Thymus (tissue), 11 donors: ENCODE results near the gene C14orf119. TPM values are rescaled to one million over a fixed set of nuclear protein-coding genes. Genes with fewer than 3 reads are reported as not detected.

Experiments used
- DNase-seq, 9 donors: peaks; one replicate each; pipeline ENCODE4 v3.0.0-alpha.2; 2013; ENCODE audit warnings: low spot score in 9 of 9, low read depth in 6 of 9, missing footprints in 1 of 9
- H3K27ac ChIP-seq, 2 donors: one replicate each; pipeline ENCODE4 v1.5.1; 2013; ENCODE audit warnings: control low read depth in 1 of 2, low read depth in 1 of 2, low read length in 1 of 2, mild to moderate bottlenecking in 1 of 2, moderate library complexity in 1 of 2
- H3K27me3 ChIP-seq, 2 donors: one replicate each; pipeline ENCODE4 v1.5.1; 2013; ENCODE audit warnings: low read length in 1 of 2; ENCODE audit not compliant: control insufficient read depth in 2 of 2, insufficient read depth in 1 of 2
- H3K36me3 ChIP-seq, 2 donors: one replicate each; pipeline ENCODE4 v1.5.1; 2013; ENCODE audit warnings: low read length in 1 of 2, mild to moderate bottlenecking in 1 of 2, moderate library complexity in 1 of 2; ENCODE audit not compliant: control insufficient read depth in 2 of 2, insufficient read depth in 2 of 2
- H3K4me1 ChIP-seq, 2 donors: one replicate each; pipeline ENCODE4 v1.5.1; 2013; ENCODE audit warnings: low read length in 2 of 2; ENCODE audit not compliant: control insufficient read depth in 2 of 2, insufficient read depth in 2 of 2
- H3K4me3 ChIP-seq, 2 donors: one replicate each; pipeline ENCODE4 v1.5.1; 2013; ENCODE audit warnings: low read length in 2 of 2, control low read depth in 1 of 2, mild to moderate bottlenecking in 1 of 2
- H3K9me3 ChIP-seq, 2 donors: one replicate each; pipeline ENCODE4 v1.5.1; 2013; ENCODE audit warnings: low read length in 1 of 2, mild to moderate bottlenecking in 1 of 2; ENCODE audit not compliant: control insufficient read depth in 2 of 2, insufficient read depth in 1 of 2
- WGBS: extraction: QIAGEN DNeasy Blood & Tissue Kit; methylation state at CpG from one replicate; pipeline ENCODE4 v1.1.7; 2013; 5-methylcytosine and 5-hydroxymethylcytosine counted together
- polyA plus RNA-seq: library from polyadenylated mRNA; stranded (reverse); fragments of 200-250 nt; gene quantifications from one replicate; pipeline ENCODE4 v1.2.3, GENCODE V29; 2013
- total RNA-seq: library from RNA; stranded (reverse); fragments of 120-200 nt; gene quantifications from one replicate; pipeline ENCODE4 v1.2.4, GENCODE V29; 2013
- donor health status: healthy.

Gene C14orf119
- total and polyA plus RNA-seq, 2 donors = 43.6 to 52.9 TPM

DNA sequence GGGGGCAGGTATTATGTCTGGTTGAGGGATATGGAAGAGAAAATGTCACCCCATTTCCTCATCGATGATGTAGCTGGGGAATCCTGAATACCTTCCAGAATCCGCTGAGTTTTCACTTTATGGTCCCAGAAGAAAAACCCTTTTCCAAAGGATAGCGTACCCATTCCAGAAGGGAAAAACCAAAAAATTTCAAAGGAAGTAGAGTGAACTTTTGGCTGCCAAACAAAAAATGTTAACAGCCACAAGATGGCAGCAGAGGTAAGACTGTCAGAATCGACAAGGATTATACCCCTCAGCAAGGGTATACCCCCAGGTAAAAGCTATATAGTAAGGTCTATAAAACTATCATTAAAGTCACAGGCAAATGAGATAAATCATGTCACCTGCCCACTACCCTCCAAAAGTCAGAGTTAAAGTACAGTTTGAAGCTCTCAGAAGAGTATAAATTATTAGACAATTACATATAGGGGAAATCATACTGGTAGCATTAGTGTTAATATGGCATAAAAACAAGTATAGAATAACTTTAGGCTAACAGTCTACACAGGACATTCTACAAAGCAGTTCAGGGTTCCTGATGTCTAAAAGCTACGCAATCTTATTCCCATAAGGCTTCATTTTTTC is 18.4 kb upstream of the C14orf119 start:
- H3K9me3 ChIP-seq = no peaks in the 10 kb centered on the region
- whole genome bisulfite sequencing = 78% methylated on average over 5 of the region's 5 CpGs
- no peak overlapping the region for H3K27ac ChIP-seq
- peak in 5 of 9 donors; percentile 45 to 68 (median 50) for DNase-seq
- no peaks in the 10 kb centered on the region for H3K27me3 ChIP-seq
- H3K36me3 ChIP-seq = peaks cover 75 to 93% of the 10 kb centered on the region in 2 donors
- no peak overlapping the region for H3K4me3 ChIP-seq
- peaks cover under 1 to 4% of the 10 kb centered on the region in 2 donors for H3K4me1 ChIP-seq

DNA sequence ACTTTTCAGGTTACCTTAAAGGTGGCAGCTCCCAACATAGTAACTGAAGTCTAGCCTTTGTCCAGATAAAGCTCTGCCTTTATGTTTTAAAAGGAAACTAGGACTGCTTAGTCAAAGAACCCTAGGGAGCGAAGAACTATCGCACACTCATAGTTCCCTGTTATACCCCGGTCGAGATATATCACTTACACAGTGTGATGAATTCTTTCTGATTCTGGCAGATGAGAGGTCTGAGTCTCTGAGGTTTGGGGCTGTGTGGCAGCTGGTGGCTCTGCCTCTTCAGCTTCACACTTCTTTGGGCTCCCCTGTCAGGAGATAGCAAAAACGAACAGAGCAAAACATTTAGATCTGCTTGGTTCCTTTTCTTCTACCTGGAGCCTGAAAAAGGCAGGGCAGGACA is 17.3 kb upstream of the C14orf119 start:
- Histone ChIP-seq H3K27ac (no peak overlapping the region), H3K36me3 (peaks cover 76 to 87% of the 10 kb centered on the region in 2 donors), H3K4me1 (no peaks in the 10 kb centered on the region)

DNA sequence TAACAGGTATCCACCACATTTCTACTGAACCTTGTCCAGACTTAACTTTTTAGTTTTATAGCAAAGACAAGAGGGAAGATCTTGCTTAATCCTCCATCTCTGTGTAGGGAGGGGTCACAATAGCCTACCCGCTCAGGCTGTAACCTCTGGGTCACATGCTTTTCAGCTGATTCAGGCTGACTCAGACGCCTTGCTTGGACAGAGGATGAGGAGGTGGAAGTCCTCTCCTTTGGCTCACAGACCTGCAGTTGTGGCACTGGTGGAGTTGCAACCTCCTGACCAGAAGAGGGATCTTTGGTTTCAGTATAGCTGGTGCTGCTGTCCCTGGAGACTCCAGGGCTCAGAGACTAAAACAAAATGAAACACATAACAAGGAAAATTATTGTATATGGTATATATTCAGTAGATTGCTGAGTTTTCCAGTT is 16.6 kb upstream of the C14orf119 start:
- H3K4me3 ChIP-seq = no peak overlapping the region
- H3K9me3 ChIP-seq = no peaks in the 10 kb centered on the region
- no peaks in the 10 kb centered on the region for H3K27me3 ChIP-seq
- peaks cover 75 to 86% of the 10 kb centered on the region in 2 donors for H3K36me3 ChIP-seq
- no peak for DNase-seq
- no peaks in the 10 kb centered on the region for H3K4me1 ChIP-seq
- 94% methylated on average over 2 of the region's 2 CpGs for WGBS
- H3K27ac ChIP-seq = no peak overlapping the region

More for the DNA sequence above, 17.3 kb upstream of the C14orf119 start:
- DNase-seq = no peak
- Histone ChIP-seq H3K27me3 (no peaks in the 10 kb centered on the region), H3K4me3 (no peak overlapping the region), H3K9me3 (no peaks in the 10 kb centered on the region)
- 96% methylated on average over 5 of the region's 5 CpGs for WGBS

DNA sequence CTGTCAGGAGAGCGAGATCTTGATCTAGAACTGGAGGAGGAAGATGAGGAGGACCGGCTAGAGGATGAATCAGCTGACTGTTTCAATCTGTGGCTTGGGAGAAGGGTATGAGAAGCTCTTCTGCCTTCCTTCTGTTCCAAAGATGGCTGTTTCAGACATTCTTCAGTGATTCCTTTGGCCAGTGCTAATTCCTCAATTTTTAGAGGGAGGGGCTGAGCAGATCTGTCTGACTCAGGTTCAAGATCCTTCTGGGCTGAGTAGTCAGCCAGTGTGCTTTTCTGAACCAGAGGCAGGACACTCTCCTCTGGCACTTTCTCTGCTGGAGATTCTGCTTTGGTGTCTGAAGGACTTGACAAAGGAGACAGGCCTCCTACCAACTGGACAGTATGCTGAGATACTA is 15.6 kb upstream of the C14orf119 start:
- DNase-seq = no peak
- no peaks in the 10 kb centered on the region for H3K4me1 ChIP-seq
- H3K9me3 ChIP-seq = no peaks in the 10 kb centered on the region
- H3K27ac ChIP-seq = peak overlapping the region in 1 of 2 donors; percentile 27
- no peaks in the 10 kb centered on the region for H3K27me3 ChIP-seq
- WGBS = 97% methylated on average over 2 of the region's 2 CpGs
- H3K4me3 ChIP-seq = no peak overlapping the region
- peaks cover 69 to 87% of the 10 kb centered on the region in 2 donors for H3K36me3 ChIP-seq

DNA sequence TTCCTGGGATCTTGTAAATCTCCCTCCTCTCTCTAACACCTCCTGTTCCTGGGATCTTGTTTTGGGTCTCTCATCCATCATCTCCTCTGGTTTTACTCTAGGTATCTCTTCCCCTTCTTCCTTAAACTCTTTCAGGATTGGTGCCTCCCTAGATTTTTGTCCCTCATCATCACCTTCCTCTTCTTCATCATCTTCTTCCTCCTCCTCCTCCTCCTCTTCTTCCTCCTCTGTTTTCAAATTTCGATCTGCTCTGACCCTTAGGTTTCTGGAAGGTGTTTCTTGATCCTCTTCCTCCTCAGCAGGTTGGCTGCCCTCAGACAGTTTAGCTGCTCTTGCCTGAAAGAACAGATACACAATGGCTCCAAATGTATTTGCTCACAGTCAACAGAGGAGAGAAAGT is 14.8 kb upstream of the C14orf119 start:
- Histone ChIP-seq H3K4me3 (no peak overlapping the region), H3K27me3 (no peaks in the 10 kb centered on the region), H3K9me3 (no peaks in the 10 kb centered on the region), H3K4me1 (no peaks in the 10 kb centered on the region), H3K27ac (no peak overlapping the region), H3K36me3 (peaks cover 69 to 87% of the 10 kb centered on the region in 2 donors)
- no peak for DNase-seq
- WGBS = 94% methylated on average over 1 of the region's 1 CpG

DNA sequence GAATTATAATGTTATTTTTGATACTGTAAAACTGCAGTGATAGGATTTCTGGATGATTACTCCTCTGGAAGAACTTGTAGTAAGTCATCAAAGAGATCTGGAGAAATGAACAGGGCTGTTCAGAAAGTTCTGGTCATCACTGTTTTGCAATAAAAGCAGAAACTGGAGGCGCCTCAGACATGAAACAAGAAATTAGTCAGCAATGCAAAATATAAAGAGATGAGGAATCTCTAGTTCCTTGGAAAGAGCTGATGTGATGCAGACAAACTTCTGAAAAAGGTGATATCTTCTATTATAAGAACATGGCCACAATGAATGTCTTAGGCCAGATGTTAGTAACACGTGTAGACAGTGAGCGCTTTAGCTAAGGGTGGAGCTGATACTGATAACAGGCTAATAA is 9.8 kb upstream of the C14orf119 start:
- no peaks in the 10 kb centered on the region for H3K4me1 ChIP-seq
- 96% methylated on average over 3 of the region's 3 CpGs for WGBS
- peaks cover 48 to 86% of the 10 kb centered on the region in 2 donors for H3K36me3 ChIP-seq
- no peak overlapping the region for H3K4me3 ChIP-seq
- no peaks in the 10 kb centered on the region for H3K27me3 ChIP-seq
- H3K27ac ChIP-seq = no peak overlapping the region
- H3K9me3 ChIP-seq = no peaks in the 10 kb centered on the region
- DNase-seq = no peak

DNA sequence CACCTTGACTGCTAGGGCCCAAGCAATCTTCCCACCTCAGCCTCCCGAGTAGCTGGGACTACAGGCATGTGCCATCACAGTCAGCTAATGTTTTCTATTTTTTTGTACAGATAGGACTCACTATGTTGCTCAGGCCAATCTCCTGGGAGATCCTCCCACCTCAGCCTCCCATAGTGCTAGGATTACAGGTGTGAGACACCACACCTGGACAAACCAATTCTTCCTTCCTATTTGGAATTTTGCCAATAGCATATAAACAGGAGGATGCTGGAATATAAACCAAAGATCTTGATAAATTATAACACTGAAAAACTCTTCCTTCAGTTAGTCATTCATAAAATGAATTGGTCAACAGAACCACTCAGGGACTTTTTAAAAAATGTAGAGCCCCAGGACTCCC is 8.7 kb upstream of the C14orf119 start:
- Histone ChIP-seq H3K27me3 (no peaks in the 10 kb centered on the region), H3K4me1 (no peaks in the 10 kb centered on the region), H3K27ac (no peak overlapping the region), H3K4me3 (no peak overlapping the region), H3K9me3 (no peaks in the 10 kb centered on the region), H3K36me3 (peaks cover 52 to 84% of the 10 kb centered on the region in 2 donors)
- WGBS = 100% methylated on average over 1 of the region's 1 CpG
- DNase-seq = no peak

DNA sequence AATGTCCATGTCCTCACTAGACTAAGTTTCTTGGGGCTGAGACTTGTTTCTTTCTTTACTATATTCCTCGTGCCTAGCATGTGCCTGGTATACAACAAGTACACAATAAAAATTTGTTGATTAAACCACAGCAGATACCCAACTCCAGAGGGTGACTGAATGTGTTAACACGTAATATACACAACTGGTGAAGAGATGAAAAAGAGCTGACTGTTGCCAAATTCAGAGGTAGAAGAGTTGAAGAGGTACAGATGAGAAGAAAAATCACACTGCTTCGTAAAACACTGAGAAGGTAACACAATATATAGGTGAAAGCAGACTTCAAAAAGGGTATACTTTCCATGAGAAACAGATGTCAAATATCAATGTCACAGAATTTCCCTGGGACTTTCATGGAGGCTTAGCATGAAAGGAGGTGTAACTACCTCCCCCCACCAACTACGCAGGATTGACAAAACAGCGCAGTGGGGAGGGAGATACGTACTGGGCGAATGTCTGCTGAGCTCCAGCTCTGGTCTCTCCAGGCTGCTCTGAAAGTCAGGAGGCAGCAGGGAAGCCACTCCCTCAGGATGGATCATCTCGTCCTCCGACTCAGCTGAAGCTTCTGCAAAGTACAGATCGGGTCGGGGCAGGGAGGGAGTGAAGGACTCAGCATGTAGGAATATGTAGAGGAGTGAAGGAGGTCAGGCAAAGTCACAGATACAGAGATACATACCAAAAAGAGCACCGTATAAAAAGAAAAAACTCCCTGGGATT is 5.6 kb upstream of the C14orf119 start:
- peaks cover 43 to 83% of the 10 kb centered on the region in 2 donors for H3K36me3 ChIP-seq
- H3K9me3 ChIP-seq = no peaks in the 10 kb centered on the region
- WGBS = 99% methylated on average over 12 of the region's 12 CpGs
- H3K4me3 ChIP-seq = no peak overlapping the region
- no peaks in the 10 kb centered on the region for H3K27me3 ChIP-seq
- H3K27ac ChIP-seq = no peak overlapping the region
- H3K4me1 ChIP-seq = peaks cover 6 to 8% of the 10 kb centered on the region in 2 donors
- DNase-seq = no peak

DNA sequence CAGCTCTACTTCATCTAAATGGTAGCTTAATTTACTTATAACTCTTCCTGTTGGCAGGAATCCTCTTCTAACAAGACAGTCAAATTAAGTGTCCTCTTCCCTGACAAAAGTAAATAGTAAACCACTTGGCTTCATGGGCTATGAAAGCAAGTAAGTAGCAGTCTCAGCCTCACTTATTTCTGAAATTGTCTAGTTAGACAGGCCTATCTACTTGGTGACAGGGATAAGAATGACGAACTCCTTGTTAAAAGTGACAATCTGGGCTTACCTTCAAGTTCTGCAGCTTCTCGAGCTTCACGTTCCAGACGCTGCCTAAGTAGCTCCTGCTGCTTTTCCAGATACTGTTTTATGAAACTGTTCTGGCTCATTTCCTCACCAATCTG is 5.1 kb upstream of the C14orf119 start:
- peaks cover 6 to 8% of the 10 kb centered on the region in 2 donors for H3K4me1 ChIP-seq
- 97% methylated on average over 4 of the region's 4 CpGs for WGBS
- peaks cover 40 to 77% of the 10 kb centered on the region in 2 donors for H3K36me3 ChIP-seq

More for the DNA sequence above, 5.1 kb upstream of the C14orf119 start:
- no peak for DNase-seq
- Histone ChIP-seq H3K27me3 (no peaks in the 10 kb centered on the region), H3K27ac (no peak overlapping the region), H3K9me3 (no peaks in the 10 kb centered on the region), H3K4me3 (no peak overlapping the region)
